ENCODE data around the gene FZD4.

DNA sequence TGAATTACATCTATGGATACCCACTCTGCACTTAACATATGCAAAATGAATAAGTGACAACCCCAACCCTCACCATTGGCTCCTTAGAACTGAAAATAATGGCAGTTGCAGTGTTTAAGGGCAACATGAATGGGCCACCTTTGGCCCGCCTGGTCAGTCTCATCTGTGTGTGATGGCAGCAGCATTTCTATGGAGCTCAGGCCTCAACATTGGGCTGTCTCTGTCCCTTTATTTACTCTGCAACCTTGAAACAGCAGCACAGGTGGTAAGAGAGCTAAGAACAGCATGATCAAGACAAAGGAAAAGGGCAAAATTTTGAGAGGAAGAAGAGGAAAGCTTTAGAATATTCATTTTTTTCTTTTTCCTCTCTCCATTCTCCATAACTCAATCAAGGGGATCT is 44.2 kb upstream of the FZD4 start:
- no peak for TF ChIP-seq POLR2A (IDR thresholded peaks at IDR 0.05; ENCODE audit: extremely low read depth, insufficient read length)
- TF ChIP-seq, protein P1, sequence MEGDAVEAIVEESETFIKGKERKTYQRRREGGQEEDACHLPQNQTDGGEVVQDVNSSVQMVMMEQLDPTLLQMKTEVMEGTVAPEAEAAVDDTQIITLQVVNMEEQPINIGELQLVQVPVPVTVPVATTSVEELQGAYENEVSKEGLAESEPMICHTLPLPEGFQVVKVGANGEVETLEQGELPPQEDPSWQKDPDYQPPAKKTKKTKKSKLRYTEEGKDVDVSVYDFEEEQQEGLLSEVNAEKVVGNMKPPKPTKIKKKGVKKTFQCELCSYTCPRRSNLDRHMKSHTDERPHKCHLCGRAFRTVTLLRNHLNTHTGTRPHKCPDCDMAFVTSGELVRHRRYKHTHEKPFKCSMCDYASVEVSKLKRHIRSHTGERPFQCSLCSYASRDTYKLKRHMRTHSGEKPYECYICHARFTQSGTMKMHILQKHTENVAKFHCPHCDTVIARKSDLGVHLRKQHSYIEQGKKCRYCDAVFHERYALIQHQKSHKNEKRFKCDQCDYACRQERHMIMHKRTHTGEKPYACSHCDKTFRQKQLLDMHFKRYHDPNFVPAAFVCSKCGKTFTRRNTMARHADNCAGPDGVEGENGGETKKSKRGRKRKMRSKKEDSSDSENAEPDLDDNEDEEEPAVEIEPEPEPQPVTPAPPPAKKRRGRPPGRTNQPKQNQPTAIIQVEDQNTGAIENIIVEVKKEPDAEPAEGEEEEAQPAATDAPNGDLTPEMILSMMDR (IDR thresholded peaks at IDR 0.05; ENCODE audit: low read depth, low read length): no peak
- no peak for TF ChIP-seq MYC (IDR thresholded peaks at IDR 0.05; ENCODE audit: low read depth, low read length)
- TF ChIP-seq, protein P2, sequence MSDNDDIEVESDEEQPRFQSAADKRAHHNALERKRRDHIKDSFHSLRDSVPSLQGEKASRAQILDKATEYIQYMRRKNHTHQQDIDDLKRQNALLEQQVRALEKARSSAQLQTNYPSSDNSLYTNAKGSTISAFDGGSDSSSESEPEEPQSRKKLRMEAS (IDR thresholded peaks at IDR 0.05; ENCODE audit: low read depth, low read length): no peak
